HG03159 (cell line): Measurements from ENCODE around the gene KLRD1.
"Not testable (repeated sequence)": the region's sequence is repeated elsewhere in the genome, so short reads cannot be mapped to it uniquely, and the experiment has no call there.

Experiments
- ATAC-seq: cut with Tn5 transposase; IDR thresholded peaks from one replicate; pipeline ENCODE4 v1.9.1; 2021; ENCODE audit warnings: mild to moderate bottlenecking, moderate library complexity; ENCODE audit not compliant: unreplicated experiment

KLRD1 gene

GRCh38 chr12:10307630-10308029 is at the start of gene KLRD1:
Gene KLRD1 (plus strand): TSS chr12:10307870. CDS start chr12:10308078, 208 bp downstream.
- no peak for ATAC-seq

GRCh38 chr12:10260927-10261326 is 46.7 kb upstream of the KLRD1 start:
- ATAC-seq = no peak

DNA sequence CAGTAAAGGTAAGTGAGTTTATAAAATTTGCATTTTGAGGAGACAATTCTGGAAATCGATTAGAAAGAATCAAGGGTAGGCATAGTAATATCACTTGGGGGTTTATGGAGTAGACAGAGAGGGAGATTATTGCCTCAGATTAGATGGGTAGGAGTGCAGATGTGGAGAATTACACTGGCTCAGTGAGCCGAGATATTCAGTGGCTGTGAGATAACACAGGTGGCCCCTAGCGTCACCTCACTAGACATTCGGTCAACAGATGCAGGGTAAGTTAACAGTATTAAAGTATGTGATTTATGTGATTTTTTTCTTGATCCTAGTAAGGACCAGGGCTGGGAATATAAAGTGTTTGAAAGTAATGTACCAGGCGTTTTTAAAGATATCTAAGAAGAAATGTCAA is 39.6 kb upstream of the KLRD1 start:
- no peak for ATAC-seq

DNA sequence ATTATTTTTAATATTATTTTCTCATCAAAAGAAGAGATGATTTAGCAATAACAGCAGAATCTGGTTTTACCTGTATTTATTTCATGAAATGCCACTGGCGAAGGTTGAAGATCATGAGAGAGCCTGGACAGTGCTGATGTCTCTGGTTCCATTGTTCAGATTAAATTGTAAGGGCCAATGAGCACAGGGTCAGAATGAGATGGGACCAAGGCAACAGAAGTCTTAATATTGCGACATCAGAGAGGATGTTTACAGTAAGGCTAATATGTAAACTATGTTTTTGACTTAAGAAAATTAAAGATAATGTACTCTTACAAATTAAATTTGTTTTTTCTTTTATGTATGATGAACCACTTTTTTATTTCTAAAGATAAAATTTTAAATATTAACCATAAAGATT is 35.2 kb upstream of the KLRD1 start:
- ATAC-seq = no peak

- ATAC-seq = no peak
Observed at GRCh38 chr12:10276774-10277173, 30.9 kb upstream of the KLRD1 start.

- no peak for ATAC-seq
Observed at GRCh38 chr12:10278104-10278503, 29.6 kb upstream of the KLRD1 start.

- no peak for ATAC-seq
Observed at GRCh38 chr12:10279937-10280336, 27.7 kb upstream of the KLRD1 start.

- no peak for ATAC-seq
Observed at GRCh38 chr12:10283027-10283426, 24.6 kb upstream of the KLRD1 start.

GRCh38 chr12:10285919-10286318 is 21.8 kb upstream of the KLRD1 start:
- ATAC-seq = no peak

- ATAC-seq = no peak
Observed at GRCh38 chr12:10289005-10289754, 18.5 kb upstream of the KLRD1 start.

DNA sequence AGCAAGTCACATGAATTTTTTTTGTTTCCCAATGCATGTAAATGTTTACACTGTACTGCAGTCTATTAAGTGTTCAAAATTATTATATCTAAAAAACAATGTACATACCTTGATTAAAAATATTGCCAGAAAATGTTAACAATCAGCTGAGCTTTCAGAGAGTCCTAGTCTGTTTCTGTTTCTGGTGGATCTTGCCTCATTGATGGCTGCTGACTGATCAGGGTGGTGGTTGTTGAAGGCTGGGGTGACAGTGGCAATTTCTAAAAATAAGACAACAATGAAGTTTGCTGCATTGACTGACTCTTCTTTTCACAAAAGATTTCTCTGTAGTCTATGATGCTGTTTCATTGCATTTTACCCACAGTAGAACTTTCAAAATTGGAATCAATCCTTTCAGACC is 16.6 kb upstream of the KLRD1 start:
- no peak for ATAC-seq

- ATAC-seq = no peak
Observed at GRCh38 chr12:10293151-10293550, 14.5 kb upstream of the KLRD1 start.

GRCh38 chr12:10293570-10294227 is 14.0 kb upstream of the KLRD1 start:
- ATAC-seq = no peak

DNA sequence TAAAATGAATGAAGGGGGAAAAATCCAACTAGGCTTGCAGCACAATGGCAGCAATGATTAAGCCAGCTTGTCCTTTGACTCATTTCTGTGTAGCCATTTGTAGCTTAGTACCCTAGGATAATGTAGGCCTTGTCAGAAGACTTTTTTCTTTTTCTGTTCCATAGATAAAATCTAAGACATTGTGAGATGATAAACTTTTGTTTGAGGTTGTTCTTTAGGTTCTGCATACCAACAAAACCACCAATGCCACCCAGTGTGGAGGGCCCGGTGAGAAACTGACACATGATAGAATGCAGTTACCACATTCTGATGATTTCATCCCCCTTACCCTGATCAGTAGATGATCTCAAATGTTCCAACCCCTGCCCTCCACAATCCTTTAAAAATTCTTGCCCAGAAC is 6.6 kb upstream of the KLRD1 start:
- ATAC-seq = no peak

GRCh38 chr12:10304161-10304574 is 3.5 kb upstream of the KLRD1 start:
- no peak for ATAC-seq

- no peak for ATAC-seq
Observed at GRCh38 chr12:10305411-10305810, 2.3 kb upstream of the KLRD1 start.

DNA sequence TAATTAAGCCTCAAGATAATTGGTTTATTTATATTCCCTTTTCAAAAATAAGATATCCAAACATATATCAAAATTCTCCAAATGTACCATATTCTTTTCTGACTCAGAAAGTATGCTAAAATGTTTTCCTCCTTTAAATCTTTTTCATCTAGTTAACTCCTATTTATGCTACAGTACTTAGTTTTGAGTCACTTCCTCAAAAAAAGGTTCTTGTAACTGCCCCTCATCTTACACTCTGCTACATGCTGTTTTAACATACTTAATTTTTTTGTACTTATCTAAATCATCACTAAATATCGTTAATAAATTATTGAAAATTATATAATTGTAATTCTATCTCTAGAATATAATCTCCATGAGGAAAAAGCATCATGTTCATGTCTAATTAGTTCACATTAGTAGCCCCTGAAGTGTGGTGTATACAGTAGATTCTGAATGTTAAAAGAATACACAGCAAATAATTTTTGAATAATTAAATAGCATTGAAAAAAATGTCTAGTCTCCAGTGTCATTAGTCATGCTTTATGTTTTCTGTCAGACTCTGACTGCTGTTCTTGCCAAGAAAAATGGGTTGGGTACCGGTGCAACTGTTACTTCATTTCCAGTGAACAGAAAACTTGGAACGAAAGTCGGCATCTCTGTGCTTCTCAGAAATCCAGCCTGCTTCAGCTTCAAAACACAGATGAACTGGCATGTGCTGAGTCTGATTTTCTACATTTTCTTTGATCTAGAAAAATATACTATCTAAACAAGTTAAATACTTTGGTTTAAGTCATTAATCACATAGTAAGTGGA is 3.5 kb downstream of the KLRD1 start:
- ATAC-seq = no peak

DNA sequence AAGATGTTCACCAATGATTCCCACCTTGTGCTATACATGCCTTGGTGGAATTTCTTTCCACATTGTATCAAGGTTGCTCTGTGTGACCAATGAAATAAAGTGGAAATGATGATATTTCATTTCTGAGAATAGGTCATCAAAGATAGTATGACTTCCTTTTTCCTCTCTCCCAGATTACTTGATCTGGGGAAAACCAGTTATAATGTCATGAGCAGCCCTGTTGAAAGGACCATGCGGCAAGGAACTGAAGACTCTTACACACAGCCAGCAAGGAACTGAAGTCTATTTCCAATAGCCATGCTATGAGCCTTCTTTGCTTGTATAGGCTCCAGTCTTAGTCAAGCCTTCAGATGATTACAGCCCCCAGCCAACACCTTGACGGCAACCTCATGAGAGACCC is 11.7 kb downstream of the KLRD1 start:
- ATAC-seq = no peak

DNA sequence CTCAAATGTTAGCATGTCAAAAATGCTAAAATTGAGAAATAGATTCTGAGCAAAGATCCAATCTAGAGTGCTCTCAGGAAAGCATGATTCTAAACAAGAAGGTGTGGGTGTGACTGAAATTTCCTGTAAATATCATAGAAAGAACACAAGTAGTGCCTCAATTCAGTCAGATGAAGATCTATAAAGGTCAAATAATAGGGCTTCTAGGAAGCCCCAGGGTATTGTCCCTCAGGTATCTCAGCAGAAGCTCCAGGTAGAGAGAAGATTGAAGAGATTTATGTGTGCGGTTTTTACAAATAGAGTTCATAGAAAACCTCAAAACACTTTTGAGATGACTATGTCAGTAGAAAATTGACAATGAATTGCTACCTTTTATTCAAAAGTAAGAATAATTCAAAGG is 13.0 kb downstream of the KLRD1 start:
- ATAC-seq = no peak

GRCh38 chr12:10328691-10329090 is 21.0 kb downstream of the KLRD1 start:
- ATAC-seq = not testable (repeated sequence)

GRCh38 chr12:10331642-10332239 is 24.1 kb downstream of the KLRD1 start:
- no peak for ATAC-seq
